GM19351 (cell line): Measurements from ENCODE around the gene SETMAR.

Experiments
- ATAC-seq: cut with Tn5 transposase; IDR thresholded peaks from one replicate; pipeline ENCODE4 v1.9.1; 2021; ENCODE audit warnings: mild to moderate bottlenecking, moderate library complexity; ENCODE audit not compliant: unreplicated experiment

The SETMAR gene

DNA sequence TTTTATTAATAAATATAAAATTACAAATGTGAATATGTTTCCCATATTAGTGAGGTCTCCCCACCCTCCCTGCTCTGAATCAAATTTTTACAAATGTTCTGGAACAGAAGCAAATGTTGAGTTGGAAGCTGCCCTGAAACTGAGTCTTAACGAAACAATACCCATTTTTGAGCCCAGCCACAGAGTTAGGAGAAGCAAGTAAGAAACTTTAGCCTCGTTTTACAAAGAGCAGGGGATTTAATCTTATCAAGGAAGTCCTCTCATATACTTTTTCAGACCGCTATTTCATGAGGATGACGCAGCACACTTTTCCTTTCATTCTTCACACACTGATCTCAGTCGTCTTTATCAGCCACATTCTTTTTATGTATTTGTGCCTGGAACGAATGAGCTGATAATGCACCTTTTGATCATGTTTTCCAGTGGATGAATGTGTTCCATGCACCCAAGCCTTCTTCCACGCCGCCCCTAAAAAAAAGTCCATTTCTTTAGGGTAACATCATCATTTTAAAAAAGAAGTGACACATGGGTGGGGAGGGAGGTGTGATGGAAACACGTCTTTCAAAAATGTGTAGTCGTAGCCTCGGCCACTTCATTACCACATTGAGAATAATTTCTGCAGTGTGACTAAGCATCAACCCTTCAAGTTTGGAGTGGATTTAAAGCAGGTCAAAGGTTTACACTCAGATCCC, 48.1 kb downstream of the SETMAR start:
- ATAC-seq, result peak; percentile 56

DNA sequence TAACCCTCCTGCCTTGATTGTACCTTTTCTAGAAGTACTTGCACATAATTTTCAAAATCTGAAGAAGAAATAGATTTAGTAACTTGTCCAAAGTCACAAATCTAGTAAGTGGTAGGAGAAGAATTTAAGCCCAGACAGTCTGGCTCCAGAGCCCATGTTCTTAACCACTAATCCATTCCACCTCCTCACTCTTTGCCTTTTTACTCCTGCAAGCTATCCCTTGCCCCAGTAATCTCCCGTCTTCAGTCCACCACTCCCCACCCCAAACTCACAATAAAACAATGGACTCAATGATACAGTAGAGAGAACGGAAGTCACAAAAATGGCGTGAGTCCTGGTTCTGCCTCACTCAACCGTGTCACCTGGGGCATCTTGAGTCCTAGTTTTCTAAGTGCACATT, 48.7 kb downstream of the SETMAR start:
- no peak for ATAC-seq

- no peak for ATAC-seq
Observed at GRCh38 chr3:4355401-4356219, 52.4 kb downstream of the SETMAR start.

DNA sequence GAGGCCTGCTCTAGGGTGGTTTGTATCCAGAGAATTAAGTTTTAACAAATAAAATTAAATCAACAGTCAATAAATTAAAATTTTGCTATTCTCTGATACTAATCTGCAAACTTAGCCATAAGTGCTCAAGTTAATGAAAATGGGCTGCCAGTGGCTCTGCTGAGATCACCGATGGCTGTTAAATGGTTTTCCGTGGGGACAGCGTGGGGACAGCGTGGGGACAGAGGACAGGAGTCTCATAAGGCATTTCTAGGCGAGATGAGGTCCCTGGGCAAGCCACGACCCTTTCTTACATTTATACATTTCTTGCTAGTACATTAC, 53.0 kb downstream of the SETMAR start:
- no peak for ATAC-seq

DNA sequence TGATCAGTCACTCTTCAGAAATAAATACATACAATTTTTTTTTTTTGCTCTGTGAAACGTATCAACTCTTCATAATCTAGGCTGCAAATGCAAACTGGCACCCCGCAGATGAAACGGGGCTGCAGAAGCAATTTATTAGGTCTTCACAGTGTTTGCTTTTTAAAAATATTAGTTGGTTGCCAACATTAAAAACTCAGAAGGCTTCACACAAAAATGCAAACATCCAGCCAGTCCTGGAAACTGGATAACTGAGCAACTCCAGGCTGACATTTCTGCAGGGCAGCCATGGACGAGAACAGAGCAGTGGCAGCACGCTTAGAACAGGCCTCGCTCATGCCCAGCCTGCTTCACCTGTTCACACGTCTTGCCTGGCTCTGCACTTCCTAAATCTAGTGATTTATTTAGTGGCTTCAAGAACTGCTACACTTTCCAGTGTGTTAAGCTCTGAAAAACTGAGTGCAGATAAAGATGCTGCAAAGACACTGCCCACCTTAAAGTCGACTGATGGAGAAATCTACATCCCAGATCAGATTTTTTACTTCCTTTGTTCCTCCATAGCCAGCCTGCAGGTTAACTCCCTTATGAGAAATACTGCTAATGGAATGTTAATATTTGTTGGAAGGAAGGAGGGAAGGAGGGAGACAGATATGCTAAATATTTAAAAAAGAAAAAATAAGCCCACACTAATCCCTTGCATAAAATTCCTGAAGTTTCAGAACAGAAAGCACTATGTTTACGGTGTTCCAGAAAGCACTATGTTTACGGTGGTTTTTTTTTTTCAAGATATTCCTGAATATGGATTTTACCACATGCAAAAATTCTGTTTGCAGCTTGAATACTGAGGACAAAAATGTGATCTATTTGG, 53.6 kb downstream of the SETMAR start:
- no peak for ATAC-seq

- ATAC-seq, result no peak
Observed at GRCh38 chr3:4358273-4358672, 55.1 kb downstream of the SETMAR start.

DNA sequence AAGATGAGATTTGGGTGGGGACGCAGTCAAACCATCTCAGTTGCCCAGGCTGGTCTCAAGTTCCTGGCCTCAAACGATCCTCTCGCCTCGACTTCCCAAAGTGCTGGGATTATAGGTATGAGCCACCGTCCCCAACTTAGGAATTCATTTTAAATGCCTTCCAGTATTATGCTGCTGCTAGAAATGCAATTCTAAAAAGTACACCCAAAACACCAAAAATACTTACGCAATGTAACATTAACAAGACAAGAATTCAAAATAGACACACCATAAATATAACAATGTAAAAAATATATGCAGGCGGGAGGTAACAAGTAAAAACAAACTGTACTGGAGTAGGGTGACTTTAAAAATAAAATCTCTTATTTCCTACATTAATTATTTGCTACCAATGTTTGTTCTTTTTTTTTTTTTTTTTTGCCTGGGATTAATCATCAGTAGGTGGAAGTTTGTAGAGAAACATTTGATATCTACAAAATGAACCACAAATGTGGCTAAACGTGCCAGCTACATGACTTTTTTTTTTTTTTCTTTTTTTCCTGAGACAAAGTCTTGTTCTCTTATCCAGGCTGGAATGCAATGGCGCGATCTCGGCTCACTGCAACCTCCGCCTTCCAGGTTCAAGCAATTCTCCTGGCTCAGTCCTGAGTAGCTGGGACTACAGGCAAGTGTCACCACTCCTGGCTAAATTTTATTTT, 56.8 kb downstream of the SETMAR start:
- no peak for ATAC-seq

GRCh38 chr3:4360817-4361216, 57.6 kb downstream of the SETMAR start:
- ATAC-seq, result no peak

DNA sequence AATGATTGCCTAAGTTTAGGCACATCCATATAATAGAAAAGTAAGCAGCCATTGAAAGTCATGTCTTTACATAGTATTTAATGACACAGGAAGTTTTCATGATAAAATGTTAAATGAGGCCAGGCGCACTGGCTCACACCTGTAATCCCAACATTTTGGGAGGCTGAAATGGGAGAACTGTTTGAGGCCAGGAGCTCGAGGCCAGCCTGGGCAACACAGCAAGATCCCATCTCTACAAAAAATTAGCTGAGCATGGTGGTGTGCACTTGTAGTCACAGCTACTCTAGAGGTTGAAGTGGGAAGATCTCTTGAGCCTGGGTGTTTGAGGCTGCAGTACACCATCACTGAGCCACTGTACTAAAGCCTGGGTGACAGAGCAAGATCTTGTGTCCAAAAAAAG, 59.4 kb downstream of the SETMAR start:
- ATAC-seq, result no peak
